Prostate gland (tissue), 2 donors: ENCODE data around the gene ILDR1. TPM values are rescaled to one million over a fixed set of nuclear protein-coding genes. Genes with fewer than 3 reads are reported as not detected.

Experiments
- DNase-seq: peaks from one replicate; pipeline ENCODE4 v3.0.0-alpha.2; 2019; ENCODE audit warnings: low spot score
- H3K27ac ChIP-seq, 2 donors: fragments of 200-600 bp; sonication (generic); 2 replicates each; pipeline ENCODE4 v1.5.1; 2017 to 2019
- H3K27me3 ChIP-seq: fragments of 200-600 bp; sonication (generic); replicated peaks from 2 replicates; pipeline ENCODE4 v1.5.1; 2019; ENCODE audit not compliant: insufficient read depth
- H3K36me3 ChIP-seq, 2 donors: fragments of 200-600 bp; sonication (generic); 1 replicate in 1 of 2; 2 replicates in 1 of 2; pipeline versions ENCODE4 v1.5.1 to v1.8.1; 2017 to 2019
- H3K4me1 ChIP-seq: fragments of 200-600 bp; sonication (generic); replicated peaks from 2 replicates; pipeline ENCODE4 v1.5.1; 2019
- H3K4me3 ChIP-seq, 2 donors: fragments of 200-600 bp; sonication (generic); 2 replicates each; pipeline ENCODE4 v1.5.1; 2017 to 2019
- H3K9me3 ChIP-seq: fragments of 200-600 bp; sonication (generic); 2 replicates; pipeline ENCODE4 v1.5.1; 2017
- CTCF ChIP-seq, 4 experiments: fragments of 200-600 bp in 2 of 4; fragments of 450-650 bp in 2 of 4; sonication (generic) in 2 of 4; IDR thresholded peaks; 1 replicate in 3 of 4; 2 replicates in 1 of 4; pipeline ENCODE4 v1.5.1; 2016 to 2019; ENCODE audit warnings: antibody characterized with exemption in 4 of 4, mild to moderate bottlenecking in 2 of 4, moderate library complexity in 2 of 4
- POLR2A ChIP-seq: fragments of 450-650 bp; IDR thresholded peaks from one replicate; pipeline ENCODE4 v1.6.1; 2016; ENCODE audit warnings: antibody characterized with exemption, mild to moderate bottlenecking
- POLR2AphosphoS5 ChIP-seq: sonication (generic); formaldehyde crosslinking; IDR thresholded peaks from one replicate; pipeline ENCODE4 v1.6.1; 2017; ENCODE audit warnings: antibody characterized with exemption
- WGBS: methylation state at CpG from one replicate; pipeline ENCODE4 v1.1.5; 2018; 5-methylcytosine and 5-hydroxymethylcytosine counted together
- intact Hi-C: fragments of 100-400 bp; cut with DNase I; formaldehyde crosslinking; loops from one replicate; pipeline ENCODE4 v1.14.2; 2022
- total RNA-seq, 2 donors: library from RNA; depleted of rRNA; stranded (reverse); fragments of >200 nt; gene quantifications; one replicate each; pipeline ENCODE4 v1.1.0, GENCODE V29; 2016

The ILDR1 gene
- total RNA-seq, 2 donors from 2014 or later, result 8.0 to 8.3 TPM

- Histone ChIP-seq H3K36me3 (no peaks in the 10 kb centered on the region), H3K4me3 (no peak overlapping the region), H3K27ac (no peak overlapping the region), H3K9me3 (no peaks in the 10 kb centered on the region), H3K4me1 (no peaks in the 10 kb centered on the region), H3K27me3 (no peaks in the 10 kb centered on the region)
- intact Hi-C loops, result no loop called here
- no peak for DNase-seq
- WGBS, result 86% methylated on average over 4 of the region's 4 CpGs
- TF ChIP-seq CTCF (IDR thresholded peaks at IDR 0.05) (no peak), POLR2A (no peak), POLR2AphosphoS5 (no peak)
Observed at GRCh38 chr3:122064326-122064725, 42.3 kb upstream of the ILDR1 start.

GRCh38 chr3:122063908-122064307, 41.9 kb upstream of the ILDR1 start:
- H3K36me3 ChIP-seq, result no peaks in the 10 kb centered on the region
- intact Hi-C loops, result no loop called here
- TF ChIP-seq CTCF (IDR thresholded peaks at IDR 0.05) (no peak), POLR2A (no peak), POLR2AphosphoS5 (no peak)
- WGBS, result 70% methylated on average over 1 of the region's 1 CpG
- H3K27ac ChIP-seq, result no peak overlapping the region
- no peaks in the 10 kb centered on the region for H3K4me1 ChIP-seq
- no peaks in the 10 kb centered on the region for H3K27me3 ChIP-seq
- no peak for DNase-seq
- H3K4me3 ChIP-seq, result no peak overlapping the region
- no peaks in the 10 kb centered on the region for H3K9me3 ChIP-seq

GRCh38 chr3:122060040-122060698, 38.1 kb upstream of the ILDR1 start:
- Histone ChIP-seq H3K4me1 (no peaks in the 10 kb centered on the region), H3K27me3 (no peaks in the 10 kb centered on the region), H3K9me3 (no peaks in the 10 kb centered on the region), H3K4me3 (no peak overlapping the region), H3K36me3 (no peaks in the 10 kb centered on the region), H3K27ac (no peak overlapping the region)
- DNase-seq, result no peak
- 89% methylated on average over 6 of the region's 6 CpGs for WGBS
- TF ChIP-seq POLR2AphosphoS5, result no peak
- no peak for TF ChIP-seq POLR2A
- TF ChIP-seq CTCF (IDR thresholded peaks at IDR 0.05), result no peak
- intact Hi-C loops, result no loop called here

- Histone ChIP-seq H3K27me3 (no peaks in the 10 kb centered on the region), H3K36me3 (no peaks in the 10 kb centered on the region), H3K4me3 (no peak overlapping the region), H3K27ac (no peak overlapping the region), H3K9me3 (no peaks in the 10 kb centered on the region), H3K4me1 (no peaks in the 10 kb centered on the region)
- intact Hi-C loops, result no loop called here
- DNase-seq, result no peak
- TF ChIP-seq CTCF (IDR thresholded peaks at IDR 0.05) (no peak), POLR2A (no peak), POLR2AphosphoS5 (no peak)
- WGBS, result 83% methylated on average over 1 of the region's 1 CpG
Observed at GRCh38 chr3:122058294-122058693, 36.2 kb upstream of the ILDR1 start.

GRCh38 chr3:122057671-122058070, 35.6 kb upstream of the ILDR1 start:
- 91% methylated on average over 2 of the region's 2 CpGs for WGBS
- Histone ChIP-seq H3K27me3 (no peaks in the 10 kb centered on the region), H3K36me3 (no peaks in the 10 kb centered on the region), H3K9me3 (no peaks in the 10 kb centered on the region), H3K4me3 (no peak overlapping the region), H3K4me1 (no peaks in the 10 kb centered on the region), H3K27ac (no peak overlapping the region)
- intact Hi-C loops, result no loop called here
- TF ChIP-seq POLR2A, result no peak
- no peak for TF ChIP-seq POLR2AphosphoS5
- no peak for TF ChIP-seq CTCF (IDR thresholded peaks at IDR 0.05)
- DNase-seq, result no peak
